Endometrial microvascular endothelial cells (primary cell): ENCODE measurements around the gene OR52E1. TPM values are rescaled to one million over a fixed set of nuclear protein-coding genes. Genes with fewer than 3 reads are reported as not detected.

ENCODE experiments used
- in situ Hi-C: cut with HindIII; loops from 2 replicates; pipeline ENCODE4 v1.10.0; 2017; ENCODE audit warnings: low sequenced_read_pairs, low pct_unique_long_range_greater_than_20kb; ENCODE audit errors: inconsistent ontology term
- total RNA-seq: library from RNA; depleted of rRNA; stranded (reverse); fragments of >200 nt; gene quantifications from one replicate; pipeline ENCODE4 v1.2.3, GENCODE V29; 2015; ENCODE audit errors: inconsistent ontology term

The OR52E1 gene
- total RNA-seq, 1 donor from 2014 or later: not detected

DNA sequence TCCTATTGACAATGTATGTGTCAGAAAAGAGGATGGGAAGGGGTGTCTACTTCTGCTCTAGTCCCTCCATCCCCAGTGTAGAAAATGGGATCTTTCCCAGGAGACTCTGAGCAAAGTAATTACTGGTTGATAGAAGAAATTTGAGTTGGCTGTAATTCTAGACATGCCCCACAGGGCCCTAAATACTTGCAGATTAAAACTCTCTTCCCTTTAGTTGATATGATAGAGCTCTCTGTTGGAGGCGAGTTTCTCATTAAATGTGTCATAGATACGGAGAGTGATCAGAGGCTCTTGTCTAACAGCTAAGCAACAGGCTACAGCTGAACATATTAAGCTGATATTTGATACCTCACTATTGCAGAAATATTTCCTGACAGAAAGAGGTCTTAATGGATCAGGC lies 32.9 kb downstream of the OR52E1 start:
- in situ Hi-C loops: no loop called here

DNA sequence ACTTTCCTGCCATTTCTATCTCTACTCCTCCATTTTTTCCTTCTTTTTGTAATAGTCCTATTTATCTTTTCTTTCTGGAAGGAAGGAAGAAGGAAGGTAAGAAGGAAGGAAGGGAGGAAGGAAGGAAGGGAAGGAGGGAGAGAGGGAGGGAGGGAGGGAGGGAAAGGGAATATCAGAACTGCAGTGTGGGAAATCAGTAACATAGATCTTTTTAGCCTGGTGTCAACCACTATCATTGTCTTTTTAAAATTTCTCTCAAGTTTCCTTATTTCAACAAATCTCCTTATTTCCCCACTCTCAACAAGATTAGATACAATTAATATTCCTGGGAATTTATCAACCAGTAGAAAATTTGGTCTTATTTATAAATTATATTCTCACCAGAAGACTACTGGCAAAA lies 33.7 kb downstream of the OR52E1 start:
- in situ Hi-C loops: no loop called here

DNA sequence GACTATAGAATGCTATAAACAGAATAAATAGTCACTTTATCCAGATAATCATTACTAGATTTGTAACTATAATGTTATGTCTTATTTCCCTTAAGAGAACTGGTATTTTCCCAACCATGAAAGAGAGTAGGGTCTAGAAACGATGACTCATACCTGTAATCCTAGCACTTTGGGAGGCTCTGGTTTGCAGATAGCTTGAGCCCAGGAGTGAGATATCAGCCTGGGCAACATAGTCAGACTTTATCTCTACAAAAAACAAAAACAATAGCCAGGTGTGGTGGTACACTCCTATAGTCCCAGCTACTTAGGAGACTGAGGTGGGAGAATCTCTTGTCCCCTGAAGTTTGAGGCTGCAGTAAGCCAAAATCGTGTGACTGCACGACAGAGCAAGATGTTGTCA lies 37.9 kb downstream of the OR52E1 start:
- in situ Hi-C loops: no loop called here

DNA sequence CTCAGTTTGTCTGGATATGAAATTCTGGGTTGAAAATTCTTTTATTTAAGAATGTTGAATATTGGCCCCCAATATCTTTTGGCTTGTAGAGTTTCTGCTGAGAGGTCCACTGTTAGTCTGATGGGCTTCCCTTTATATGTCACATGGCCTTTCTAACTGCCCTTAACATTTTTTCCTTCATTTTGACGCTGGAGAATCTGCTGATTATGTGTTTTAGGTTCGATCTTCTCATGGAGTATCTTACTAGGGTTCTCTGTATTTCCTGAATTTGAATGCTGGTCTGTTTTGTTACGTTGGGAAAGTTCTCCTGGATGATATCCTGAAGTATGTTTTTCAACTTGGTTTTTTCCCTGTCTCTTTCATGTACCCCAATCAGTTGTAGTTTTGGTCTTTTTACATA lies 46.0 kb downstream of the OR52E1 start:
- in situ Hi-C loops: no loop called here

DNA sequence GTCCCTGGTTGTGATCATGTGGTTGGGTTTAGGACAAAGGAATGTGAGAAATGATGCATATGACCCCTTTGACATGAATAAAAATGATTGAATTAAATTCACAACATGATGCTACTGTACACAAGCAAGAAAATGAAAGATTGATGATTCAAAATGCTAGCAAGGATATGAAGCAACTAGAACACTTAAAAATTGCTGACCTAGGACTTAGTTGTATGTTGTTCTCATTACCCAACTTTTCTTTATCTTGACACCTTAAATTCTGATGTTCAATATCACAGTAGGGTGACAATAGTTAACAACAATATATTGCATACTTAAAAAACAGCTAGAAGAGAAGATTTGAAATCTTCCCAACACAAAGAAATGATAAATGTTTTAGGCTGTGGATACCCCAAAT lies 48.2 kb downstream of the OR52E1 start:
- in situ Hi-C loops: no loop called here

DNA sequence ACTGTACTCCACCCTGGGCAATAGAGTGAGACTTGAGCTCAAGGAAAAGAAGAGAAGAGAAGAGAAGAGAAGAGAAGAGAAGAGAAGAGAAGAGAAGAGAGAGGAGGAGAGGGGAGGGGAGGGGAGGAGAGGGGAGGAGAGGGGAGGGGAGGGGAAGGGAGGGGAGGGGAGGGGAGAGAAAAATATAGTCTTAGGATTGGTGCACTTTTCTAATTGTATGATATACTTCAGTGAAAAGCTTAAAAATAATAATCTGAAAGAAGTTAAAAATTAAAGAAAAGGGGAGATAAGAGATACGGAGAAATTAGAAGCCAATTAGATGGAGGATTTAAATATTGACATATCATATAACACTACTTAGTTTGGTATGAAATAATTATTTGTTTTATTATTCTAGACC lies 49.5 kb downstream of the OR52E1 start:
- in situ Hi-C loops: no loop called here

Other genes with a start within 250 kb of the OR52E1 start
- gene OR51F2, start 248.3 kb upstream of the OR52E1 start, total RNA-seq: not detected
- not detected for gene OR51S1, start 220.4 kb upstream of the OR52E1 start, total RNA-seq
- gene OR51T1, start 187.7 kb upstream of the OR52E1 start, total RNA-seq: not detected
- gene OR51A7, start 165.8 kb upstream of the OR52E1 start, total RNA-seq: not detected
- not detected for gene OR51G2, start 150.2 kb upstream of the OR52E1 start, total RNA-seq
- not detected for gene OR51G1, start 145.2 kb upstream of the OR52E1 start, total RNA-seq
- not detected for gene OR51A4, start 122.0 kb upstream of the OR52E1 start, total RNA-seq
- gene OR51A2, start 113.9 kb upstream of the OR52E1 start, total RNA-seq: not detected
- gene OR51L1, start 74.7 kb upstream of the OR52E1 start, total RNA-seq: not detected
- gene OR52J3, start 23.0 kb upstream of the OR52E1 start, total RNA-seq: not detected
- not detected for gene OR52E2, start 9.9 kb upstream of the OR52E1 start, total RNA-seq
- not detected for gene OR52A5, start 68.8 kb downstream of the OR52E1 start, total RNA-seq
- not detected for gene OR52A1, start 85.2 kb downstream of the OR52E1 start, total RNA-seq
- not detected for gene OR51V1, start 131.1 kb downstream of the OR52E1 start, total RNA-seq
- gene HBB, start 157.5 kb downstream of the OR52E1 start, total RNA-seq: not detected
- not detected for gene HBD, start 164.9 kb downstream of the OR52E1 start, total RNA-seq
- gene HBG1, start 180.3 kb downstream of the OR52E1 start, total RNA-seq: not detected
- gene HBG2, start 185.2 kb downstream of the OR52E1 start, total RNA-seq: not detected
- gene HBE1, start 200.4 kb downstream of the OR52E1 start, total RNA-seq: not detected
- gene OR51B4, start 232.4 kb downstream of the OR52E1 start, total RNA-seq: not detected